GM18951 (cell line): Measurements from ENCODE around the gene ATP6V1G2.

Experiments used
- POLR2A ChIP-seq: IDR thresholded peaks from 4 replicates; pipeline ENCODE4 v1.6.1; 2011; ENCODE audit warnings: mild to moderate bottlenecking; ENCODE audit not compliant: insufficient read length, insufficient read depth; ENCODE audit errors: extremely low read depth
- in situ Hi-C: fragments of 300-500 bp; cut with MboI; formaldehyde crosslinking; loops from one replicate; pipeline ENCODE4 v1.12.0; 2022; ENCODE audit warnings: low sequenced_read_pairs, mixed read lengths, inconsistent platforms; ENCODE audit not compliant: unreplicated experiment

ATP6V1G2 gene

DNA sequence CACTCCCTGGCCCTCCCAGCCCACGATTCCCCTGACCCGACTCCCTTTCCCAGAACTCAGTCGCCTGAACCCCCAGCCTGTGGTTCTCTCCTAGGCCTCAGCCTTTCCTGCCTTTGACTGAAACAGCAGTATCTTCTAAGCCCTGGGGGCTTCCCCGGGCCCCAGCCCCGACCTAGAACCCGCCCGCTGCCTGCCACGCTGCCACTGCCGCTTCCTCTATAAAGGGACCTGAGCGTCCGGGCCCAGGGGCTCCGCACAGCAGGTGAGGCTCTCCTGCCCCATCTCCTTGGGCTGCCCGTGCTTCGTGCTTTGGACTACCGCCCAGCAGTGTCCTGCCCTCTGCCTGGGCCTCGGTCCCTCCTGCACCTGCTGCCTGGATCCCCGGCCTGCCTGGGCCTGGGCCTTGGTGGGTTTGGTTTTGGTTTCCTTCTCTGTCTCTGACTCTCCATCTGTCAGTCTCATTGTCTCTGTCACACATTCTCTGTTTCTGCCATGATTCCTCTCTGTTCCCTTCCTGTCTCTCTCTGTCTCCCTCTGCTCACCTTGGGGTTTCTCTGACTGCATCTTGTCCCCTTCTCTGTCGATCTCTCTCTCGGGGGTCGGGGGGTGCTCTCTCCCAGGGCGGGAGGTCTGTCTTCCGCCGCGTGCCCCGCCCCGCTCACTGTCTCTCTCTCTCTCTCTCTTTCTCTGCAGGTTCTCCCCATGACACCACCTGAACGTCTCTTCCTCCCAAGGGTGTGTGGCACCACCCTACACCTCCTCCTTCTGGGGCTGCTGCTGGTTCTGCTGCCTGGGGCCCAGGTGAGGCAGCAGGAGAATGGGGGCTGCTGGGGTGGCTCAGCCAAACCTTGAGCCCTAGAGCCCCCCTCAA, 25.9 kb upstream of the ATP6V1G2 start, which contains the start of gene LTA:
LTA (plus strand) TSS at position 249 of the 871 bp plus-strand sequence; CDS start at position 703, 454 bp downstream.
- TF ChIP-seq POLR2A: peak; percentile 85
- in situ Hi-C loops: no loop called here

DNA sequence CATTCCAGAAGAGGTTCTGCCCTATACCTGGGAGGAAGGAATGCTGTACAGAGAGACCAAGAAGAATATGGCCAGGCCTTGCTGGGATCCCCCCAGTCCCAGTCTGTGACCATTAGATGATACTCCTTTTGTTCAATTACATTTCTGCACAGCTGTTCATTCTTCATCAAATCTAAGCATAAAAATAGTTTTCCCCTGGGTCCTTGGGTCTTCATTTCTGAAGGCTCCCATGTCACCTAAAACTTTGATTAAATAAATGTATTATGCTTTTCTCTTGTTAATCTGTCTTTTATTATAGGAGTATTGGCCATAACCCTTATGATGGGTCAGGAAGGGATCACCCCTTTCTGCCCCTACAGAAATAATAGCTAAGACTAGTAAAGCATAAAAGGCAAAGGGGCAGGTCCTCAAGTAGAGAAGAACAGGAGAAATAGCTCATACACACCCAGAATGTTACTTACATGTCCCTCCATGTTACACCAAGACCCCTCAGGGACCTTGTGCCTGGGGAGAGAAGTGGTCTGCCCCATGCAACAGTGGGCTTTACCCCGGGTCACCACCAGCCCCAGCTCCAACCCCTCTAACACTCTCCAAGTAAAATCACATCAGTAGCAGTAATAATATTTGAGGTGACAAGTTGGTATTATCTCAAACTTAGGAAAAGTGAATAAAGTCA, 23.6 kb upstream of the ATP6V1G2 start:
- in situ Hi-C loops: no loop called here
- TF ChIP-seq POLR2A: no peak

DNA sequence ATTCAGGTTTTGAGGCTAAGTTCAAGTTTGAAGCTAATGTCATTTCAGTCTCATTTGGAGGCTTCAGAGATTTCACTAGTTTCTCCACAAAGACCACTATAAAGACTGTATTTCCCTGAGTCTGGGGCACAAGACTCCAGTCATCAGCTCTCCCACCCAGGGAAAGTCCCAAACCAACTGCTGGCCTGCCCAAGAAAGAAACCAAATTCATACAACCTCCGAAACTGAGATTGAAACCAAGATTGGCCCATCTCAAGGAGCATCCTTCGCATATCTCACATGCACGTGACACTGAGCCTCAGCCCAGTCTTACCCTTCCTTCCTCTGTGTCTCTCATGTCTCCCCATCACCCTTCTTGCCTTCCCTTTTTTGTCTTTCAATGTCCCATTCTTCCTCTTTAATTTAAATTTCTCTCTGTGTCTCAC, 22.1 kb upstream of the ATP6V1G2 start:
- TF ChIP-seq POLR2A: peak; percentile 38
- in situ Hi-C loops: no loop called here

DNA sequence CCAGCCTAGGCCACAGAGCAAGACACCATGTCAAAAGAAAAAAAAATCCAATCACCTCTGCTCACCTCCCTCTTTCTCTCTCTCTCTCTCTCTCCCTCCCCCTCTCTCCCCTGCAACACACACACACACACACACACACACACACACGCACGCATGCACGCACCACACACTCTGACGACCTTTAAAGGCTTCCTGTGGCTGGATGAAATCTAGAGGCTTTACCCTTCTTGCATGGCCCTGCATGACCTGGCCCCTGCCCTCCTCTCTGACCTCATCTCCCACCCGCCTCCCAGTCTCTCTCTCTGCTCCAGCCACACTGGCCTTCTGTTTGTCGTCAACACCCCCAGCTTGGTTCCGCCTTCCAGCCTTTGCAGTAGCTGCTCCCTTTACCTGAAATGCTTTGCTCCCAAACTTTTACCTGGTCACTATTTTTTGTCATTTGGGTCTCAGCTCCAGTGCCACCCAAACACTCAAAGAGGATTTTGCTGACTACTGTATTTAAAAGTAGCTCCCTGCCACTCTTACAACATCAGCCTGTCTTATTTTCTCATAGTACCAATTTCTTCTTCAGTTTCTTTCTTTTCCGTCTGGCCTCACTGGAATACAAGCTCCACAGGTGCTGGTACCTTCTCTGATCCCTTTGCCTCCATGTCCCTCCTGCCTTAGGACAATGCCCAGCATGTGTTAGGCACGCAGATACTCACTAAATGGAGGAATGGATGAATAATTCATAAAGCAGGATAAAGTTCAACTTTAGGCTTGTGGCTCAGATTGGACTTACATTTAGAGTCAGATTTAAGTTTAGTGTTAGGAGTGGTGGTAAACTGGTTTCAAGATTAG, 21.3 kb upstream of the ATP6V1G2 start:
- in situ Hi-C loops: no loop called here
- TF ChIP-seq POLR2A: no peak

DNA sequence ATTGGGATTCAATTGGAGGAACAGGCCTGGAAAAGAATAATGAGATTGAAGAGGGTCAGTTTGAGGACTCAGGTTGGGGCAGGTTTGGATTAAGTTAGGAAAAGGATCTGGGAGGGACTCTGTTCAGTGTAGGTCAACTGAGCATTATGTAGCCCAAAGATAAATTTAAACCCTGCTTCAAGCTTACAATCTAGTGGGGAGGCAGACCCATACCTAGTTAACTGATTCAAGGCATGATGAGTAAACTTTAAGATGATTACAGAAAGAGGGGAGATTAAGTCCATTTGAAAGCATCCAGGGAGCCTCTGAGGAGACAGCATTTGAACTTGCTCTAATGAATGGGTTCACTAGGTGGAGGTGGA, 14.3 kb upstream of the ATP6V1G2 start:
- in situ Hi-C loops: no loop called here
- no peak for TF ChIP-seq POLR2A

DNA sequence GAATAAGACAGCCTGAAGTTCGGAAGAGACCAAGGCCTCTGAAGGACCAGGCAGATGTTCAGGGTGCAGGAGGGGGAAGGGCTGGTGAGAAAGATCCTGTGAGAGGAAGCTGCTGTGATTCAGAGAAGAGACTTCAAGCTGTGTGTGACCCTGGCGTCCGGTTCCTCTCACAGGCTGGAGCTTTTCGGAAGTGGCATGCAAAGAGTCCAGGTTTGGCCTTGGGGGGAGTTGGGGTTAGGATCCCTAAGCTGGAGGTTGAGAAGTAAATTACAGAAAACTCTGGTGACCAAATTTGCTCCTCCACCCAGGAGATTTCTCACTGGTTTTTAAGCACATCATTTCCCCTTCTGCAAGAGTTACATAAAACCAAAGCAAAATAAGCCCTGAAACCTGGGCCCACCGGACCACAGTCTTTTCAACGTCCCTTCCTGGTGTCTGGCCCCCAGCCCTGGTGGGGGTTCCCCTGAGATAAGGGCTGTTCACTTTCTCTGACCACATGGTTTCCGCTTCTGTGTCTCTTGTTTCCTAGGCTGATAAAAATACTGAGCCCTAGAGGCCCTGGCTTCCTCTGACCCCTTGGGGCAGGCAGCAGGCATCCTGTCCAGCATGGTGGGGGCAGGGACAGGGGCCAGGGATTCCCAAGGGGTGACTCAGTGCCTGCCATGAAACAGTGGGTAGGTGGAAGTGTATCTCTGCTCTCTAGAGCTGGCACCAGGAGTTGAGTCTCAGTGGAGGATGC, 13.7 kb upstream of the ATP6V1G2 start:
- in situ Hi-C loops: no loop called here
- TF ChIP-seq POLR2A: peak; percentile 50

DNA sequence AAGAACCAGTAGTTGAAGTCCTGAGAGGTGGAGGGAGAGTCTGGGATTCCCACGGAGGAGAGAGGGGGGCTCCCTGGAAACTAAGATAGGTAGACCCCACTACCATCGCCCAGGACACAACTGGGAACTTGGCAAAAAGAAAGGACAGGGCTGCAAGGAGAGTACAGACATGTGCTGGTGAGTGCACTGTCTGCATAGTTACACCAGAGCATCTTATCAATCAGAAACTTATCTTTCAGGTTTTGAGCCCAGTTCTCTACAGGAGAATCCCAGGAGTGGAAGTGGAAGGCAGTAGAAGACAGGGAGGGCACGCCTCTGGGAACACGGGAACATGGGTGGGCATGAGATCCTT, 13.2 kb upstream of the ATP6V1G2 start:
- in situ Hi-C loops: no loop called here
- no peak for TF ChIP-seq POLR2A

DNA sequence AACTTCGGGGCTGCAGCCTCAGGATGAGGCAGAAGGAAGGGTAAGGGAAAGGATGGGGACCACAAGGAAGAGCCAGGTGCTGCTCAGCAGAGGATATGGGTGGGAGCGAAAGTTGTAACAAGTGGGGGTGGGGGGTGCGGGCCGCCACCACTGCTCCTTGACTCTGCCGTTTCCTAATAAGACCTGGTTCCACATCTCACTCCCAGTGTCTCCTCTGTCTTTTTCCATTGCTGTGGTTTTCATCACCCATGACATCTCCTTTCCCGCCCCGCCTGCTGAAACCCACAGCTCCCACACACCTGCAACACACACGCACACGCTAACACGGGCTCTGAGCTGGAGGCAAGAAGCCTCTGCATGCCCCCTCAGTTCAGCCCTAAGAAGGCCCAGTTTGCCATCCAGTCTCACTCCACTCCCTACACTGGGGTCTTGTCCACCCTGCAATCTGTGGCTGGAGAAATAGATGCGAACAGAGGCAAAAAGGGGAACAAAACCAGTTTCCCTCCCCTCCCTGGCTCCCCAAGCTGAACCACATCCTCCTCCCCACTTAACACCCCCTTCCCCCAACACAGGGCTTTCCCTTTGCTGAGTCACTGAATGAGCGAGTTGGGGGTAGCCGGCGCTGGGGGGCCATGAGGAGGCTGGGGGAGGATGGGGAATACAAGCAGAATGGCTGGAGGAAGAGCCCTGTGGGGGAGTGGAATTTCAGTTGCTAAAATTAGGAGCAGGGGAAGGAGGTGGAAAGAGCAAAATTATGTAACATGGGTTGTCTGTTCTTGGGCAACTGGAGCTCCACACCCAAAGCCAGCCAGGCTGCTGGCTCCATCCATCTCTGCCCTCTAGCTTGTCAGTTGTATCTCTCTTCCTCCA, 12.5 kb upstream of the ATP6V1G2 start:
- peak; percentile 57 for TF ChIP-seq POLR2A
- in situ Hi-C loops: no loop called here

DNA sequence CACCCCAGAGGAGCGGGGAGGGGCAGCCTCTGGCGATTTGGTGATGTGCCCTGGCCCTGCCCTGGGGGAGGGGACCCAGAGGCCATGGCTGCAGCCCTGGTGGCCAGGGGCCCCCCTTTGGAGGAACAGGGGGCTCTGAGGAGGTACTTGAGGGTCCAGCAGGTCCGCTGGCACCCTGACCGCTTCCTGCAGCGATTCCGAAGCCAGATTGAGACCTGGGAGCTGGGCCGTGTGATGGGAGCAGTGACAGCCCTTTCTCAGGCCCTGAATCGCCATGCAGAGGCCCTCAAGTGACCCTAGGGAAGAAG, 11.9 kb upstream of the ATP6V1G2 start:
- in situ Hi-C loops: no loop called here
- TF ChIP-seq POLR2A: no peak

DNA sequence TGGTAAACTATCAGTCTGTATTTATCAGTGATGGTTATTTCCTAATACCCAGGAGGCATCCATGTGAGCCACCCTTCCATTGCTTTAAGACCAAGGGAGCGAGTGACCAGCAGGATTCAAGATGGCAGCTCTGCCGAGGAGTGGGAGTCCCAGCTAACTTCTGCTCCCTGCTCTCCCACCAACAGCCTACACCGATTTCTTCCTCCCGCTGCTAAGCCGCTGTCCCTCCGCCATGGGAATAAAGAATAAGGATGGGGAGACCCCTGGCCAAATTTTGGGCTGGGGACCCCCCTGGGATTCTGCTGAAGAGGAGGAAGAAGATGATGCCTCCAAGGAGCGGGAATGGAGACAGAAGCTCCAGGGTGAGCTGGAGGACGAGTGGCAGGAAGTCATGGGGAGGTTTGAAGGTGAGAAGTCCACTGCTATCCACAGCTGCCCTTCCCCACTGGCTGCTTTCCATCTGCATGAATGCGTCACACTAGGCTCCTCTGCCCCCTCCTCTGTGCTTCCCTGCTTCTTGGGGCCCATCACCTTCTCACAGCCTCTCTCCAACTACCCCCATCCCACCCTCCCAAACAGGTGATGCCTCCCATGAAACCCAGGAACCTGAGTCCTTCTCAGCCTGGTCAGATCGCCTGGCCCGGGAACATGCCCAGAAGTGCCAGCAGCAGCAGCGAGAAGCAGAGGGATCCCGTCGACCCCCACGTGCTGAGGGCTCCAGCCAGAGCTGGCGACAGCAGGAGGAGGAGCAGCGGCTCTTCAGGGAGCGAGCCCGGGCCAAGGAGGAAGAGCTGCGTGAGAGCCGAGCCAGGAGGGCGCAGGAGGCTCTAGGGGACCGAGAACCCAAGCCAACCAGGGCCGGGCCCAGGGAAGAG, 11.3 kb upstream of the ATP6V1G2 start:
- TF ChIP-seq POLR2A: no peak
- in situ Hi-C loops: no loop called here

DNA sequence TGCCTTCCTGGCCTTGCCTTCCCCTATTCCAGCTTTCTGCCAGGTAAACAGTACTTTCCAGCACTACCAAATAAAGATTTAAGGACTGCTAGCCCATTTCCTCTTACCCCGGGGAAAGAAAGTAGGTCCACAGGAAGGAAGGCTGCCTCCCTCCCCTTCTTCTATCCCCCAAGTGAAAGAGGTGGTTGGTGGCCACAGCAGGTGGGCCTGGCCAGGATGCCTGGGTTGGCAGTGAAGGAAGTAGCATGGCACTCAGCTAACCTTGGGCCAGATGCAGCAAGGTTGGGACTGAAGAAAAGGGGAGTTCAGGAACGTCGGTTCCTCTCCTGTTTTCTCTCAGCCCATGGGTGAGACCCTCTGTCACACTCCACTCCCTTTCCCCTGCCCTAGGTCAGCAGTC, 9.9 kb upstream of the ATP6V1G2 start:
- no peak for TF ChIP-seq POLR2A
- in situ Hi-C loops: no loop called here

DNA sequence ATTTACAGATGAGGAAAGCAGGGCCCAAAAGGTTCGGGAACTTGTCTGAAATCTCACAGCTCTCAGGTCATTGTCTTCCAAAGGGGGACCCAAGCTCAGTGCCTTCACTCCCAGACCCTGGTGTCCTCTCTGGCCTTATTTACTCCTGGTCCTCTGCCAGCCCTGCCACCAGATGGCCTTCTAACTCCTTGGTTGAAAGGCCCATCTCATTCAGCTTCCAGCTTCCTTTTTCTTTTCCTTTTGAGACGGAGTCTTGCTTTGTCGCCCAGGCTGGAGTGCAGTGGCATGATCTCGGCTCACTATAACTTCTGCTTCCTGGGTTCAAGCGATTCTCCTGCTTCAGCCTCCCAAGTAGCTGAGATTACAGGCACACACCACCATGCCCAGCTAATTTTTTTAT, 5.0 kb upstream of the ATP6V1G2 start:
- in situ Hi-C loops: loop anchor here (5.0 kb wide), 1 partner anchor 46 kb away; no protein-coding TSS in a partner anchor
